Anterior cingulate cortex (tissue), 58 donors: ENCODE data around the gene ULBP3.

ENCODE experiments used
- DNase-seq, 58 donors: peaks; one replicate each; lab custom pipeline; 2025; lab: John Stamatoyannopoulos, UW

The ULBP3 gene

DNA sequence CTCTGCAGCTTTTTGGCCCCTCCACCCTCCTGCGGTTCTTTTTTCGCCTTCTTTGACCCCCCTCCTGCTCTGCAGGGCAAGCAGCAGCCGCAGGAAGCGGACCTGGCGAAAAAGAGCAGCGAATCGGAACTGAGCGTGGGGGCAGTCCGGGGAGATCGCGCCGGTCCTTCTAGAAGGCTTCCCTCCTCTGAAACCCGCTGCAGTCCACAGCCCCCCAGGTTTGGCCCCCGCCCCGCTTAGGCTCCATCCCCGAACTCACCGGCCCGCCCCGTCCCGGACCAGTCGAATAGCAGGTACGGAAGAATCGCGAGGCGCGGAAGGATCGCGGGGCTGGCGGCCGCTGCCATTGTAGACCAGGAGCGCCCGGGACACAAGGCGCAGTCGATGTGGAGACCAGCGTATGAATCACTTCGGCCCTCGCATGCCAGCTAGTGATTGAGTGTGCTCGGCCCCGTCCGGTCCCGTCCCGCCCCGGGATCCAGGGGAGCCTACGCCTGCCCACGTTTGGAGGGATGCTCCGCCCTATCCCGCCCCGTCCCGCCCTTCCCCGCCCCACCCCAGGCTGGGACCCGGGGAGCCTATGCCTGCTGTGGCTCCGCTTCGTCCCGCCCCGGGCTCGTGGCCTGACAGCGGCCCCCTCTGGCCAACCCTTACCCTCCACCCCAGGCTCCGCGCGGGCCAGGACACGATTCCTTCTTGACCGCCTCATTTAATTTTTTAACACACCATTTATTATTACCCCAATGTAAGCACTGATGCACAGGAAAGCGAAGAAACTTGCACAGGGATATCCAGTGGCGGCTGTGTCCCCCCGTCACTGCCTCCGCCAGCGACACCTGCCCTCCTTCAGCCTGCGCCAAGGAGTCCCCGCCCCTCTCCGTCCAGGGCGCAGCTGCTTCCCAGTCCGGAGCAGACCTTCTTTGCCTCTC is at the start of gene ULBP3:
Gene ULBP3, minus strand, starts transcription at position 402 of the 929 bp plus-strand sequence. Its CDS starts 55 bp downstream, at position 347.
- peak in 50 of 58 donors; percentile 13 to 77 (median 50) for DNase-seq

DNA sequence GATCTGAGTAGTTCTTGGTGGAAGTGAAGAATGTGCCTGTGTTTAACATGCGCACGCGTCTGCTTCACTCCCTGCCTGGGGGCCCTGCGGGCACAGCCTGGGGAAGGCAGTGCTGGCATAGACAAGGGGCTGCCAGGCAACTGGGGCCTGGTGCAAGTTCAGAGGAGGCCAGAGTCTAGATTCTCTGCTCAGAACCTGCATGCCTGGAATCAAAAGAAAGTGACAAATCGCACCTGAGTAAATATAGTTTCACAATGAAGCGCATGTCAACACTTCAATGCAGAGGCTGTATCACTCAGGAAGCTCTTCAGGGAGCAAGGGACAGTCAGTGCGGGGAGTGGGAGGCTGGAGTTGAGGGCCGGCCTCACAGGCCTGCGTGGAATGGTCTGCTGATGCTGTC is 49.7 kb upstream of the ULBP3 start:
- no peak for DNase-seq

DNA sequence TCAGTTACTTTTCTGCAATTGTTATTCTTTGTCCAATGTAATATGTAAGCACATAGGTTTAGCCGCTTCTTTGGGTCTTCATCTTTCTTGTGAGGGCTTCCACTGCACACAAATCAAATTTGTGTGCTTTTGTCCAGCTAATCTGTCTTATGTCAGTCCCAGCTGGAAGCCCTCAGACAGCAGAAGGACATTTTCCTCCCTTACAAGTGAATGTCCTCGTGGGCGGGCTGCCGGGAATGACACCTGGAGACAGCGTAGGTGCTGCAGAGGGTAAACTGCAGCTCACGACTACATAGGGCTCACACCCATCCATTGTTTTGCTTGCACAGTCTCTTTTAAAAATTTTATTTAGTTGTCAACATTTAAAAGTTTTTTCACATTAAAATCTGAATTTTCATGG is 49.3 kb upstream of the ULBP3 start:
- no peak for DNase-seq

DNA sequence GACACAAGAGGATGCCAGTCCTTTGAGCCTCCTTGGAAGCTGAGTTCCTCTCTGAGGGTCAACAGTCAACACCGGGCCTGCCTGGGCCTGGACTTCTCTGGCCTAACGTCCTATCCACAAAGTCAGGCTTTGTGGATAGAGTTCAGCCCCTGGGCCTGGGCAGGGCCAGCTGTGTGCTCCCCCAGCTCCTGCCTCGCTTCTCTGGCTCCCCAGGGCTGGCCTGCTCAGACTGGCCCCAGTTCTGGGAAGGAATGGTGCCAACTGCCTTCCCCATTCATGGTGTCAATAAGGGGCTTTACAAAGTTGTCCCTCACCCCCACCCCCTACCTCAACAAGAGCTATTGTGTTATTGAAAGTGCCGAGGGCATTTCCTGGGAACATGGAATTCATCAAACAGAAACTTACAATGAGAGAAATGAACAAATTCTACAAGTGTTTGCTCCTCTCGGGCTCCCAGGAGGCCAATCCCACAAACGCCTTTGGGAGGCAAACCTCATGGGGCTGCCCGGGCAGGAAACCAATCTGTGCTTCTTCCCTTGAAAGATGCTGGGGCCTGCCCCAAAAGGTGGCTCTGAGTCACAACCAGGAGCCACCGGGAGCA is 47.4 kb upstream of the ULBP3 start:
- DNase-seq = no peak

DNA sequence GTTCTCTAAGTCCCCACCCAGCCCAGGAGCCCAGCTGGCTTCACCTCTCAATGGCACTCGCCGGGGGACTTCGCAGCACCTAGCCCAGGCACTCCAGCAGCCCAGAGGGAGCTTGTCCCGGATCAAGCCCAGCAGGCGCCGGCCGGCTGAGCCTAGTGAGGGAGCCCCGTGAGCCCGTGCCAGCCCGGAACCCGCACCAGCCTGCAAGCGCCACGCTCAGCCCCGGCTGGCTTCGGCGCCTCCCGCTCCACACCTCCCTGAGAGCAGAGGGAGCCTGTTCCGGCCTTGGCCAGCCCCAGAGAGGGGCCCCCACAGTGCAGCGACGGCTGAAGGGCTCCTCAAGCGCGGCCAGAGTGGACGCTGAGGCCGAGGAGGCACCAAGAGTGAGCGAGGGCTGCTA is 46.8 kb upstream of the ULBP3 start:
- no peak for DNase-seq

DNA sequence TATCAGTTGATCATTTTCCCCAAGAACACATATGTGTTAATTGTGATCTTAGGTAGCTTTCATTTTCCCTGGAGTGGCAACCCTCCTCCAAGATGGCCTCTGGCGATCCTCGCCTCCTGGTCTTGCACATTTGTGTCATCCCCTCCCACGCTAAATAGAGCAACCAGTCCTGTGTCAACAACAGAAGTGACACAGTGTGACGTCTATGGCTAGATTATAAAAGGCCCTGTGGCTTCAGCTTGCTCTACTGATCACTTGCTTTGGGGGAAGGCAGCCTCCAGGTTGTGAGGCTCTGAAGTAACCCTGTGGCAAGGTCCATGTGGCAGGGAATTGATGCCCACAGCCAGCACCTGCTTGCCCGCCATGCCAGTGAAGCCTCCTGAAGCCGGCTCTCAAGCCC is 43.3 kb upstream of the ULBP3 start:
- no peak for DNase-seq

DNA sequence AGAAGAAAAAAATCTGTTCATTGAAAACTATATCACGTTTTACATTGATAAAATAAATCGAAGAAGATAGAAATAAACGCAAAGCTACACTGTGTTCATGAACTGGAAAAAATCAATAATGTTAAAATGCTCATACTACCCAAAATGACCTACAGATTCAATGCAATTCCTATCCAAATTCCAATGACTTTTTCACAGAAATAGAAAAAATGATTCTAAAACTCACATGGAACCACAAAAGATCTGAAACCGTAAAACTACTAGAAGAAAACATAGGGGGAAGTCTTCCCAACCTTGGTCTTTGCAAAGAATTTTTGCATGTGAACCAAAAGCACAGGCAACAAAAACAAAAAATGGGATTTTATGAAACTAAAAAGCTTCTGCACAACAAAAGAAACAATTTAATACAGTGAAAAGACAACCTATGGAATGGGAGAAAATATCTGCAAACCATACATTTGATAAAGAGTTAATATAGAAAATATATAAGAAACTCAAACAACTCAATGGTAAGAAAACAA is 33.9 kb upstream of the ULBP3 start:
- no peak for DNase-seq

DNA sequence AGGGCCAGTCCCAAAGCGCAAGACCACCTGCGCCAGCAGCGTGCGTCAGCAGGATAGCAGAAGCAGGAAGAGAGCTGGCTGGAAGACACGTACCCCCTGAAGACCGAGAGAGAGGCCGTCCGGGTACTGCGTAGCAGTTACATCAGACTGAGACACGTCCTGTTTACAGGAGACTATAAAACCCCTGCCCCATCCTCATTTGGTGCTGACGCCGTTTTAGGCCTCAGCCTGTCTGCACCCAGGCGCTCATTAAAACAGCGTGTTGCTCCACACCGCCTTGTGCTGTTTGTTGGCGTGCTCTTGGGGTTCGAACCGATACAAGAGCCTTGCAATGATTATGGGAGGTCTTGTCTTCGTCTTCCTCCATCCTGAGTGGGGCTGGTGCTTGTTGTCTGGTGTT is 31.8 kb upstream of the ULBP3 start:
- no peak for DNase-seq

DNA sequence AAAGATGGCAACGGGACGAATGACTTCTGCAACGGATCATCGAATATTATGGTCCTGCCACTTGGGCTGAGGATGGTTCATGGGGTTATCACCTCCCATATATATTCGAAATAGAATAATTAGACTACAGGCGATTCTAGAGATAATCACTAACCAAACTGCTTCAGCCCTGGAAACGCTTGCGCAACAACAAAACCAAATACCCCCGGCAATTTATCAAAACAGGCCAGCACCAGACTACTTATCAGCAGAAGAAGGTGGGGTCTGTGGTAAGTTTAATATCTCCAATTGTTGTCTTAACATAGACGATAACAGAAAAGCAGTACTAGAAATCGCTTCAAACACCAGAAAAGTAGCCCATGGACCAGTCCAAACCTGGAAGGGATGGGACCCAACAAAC is 31.0 kb upstream of the ULBP3 start:
- no peak for DNase-seq

DNA sequence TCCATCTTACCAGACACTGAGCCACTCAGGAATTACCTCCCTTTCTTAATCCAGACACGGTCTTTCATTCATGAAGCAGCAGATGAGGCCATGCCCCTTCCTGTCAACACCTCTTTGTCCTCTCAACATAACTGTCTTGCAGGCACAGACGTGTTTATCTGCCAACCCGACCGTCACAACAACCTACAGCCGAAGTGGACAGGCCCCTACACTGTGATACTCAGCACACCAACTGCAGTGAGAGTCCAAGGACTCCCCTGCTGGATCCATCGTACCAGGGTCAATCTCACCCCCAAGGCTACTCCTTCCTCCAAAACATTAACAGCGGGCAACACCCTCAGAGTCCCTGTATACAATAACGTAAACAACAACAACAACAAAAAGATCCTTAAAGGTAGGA is 30.6 kb upstream of the ULBP3 start:
- no peak for DNase-seq

DNA sequence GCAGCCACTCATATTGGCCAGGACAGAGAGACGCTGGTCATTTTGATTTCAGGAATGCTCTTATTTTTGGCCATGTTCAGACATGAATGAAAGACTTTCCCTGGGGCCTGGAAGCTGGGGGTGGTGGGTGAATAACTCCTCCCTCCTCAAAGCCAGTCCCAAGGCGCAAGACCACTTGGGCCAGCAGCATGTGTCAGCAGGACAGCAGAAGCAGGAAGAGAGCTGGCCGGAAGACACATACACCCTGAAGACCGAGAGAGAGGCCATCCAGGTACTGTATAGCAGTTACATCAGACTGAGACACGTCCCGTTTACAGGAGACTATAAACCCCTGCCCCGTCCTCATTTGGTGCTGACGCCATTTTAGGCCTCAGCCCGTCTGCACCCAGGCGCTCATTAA is 29.2 kb upstream of the ULBP3 start:
- no peak for DNase-seq

DNA sequence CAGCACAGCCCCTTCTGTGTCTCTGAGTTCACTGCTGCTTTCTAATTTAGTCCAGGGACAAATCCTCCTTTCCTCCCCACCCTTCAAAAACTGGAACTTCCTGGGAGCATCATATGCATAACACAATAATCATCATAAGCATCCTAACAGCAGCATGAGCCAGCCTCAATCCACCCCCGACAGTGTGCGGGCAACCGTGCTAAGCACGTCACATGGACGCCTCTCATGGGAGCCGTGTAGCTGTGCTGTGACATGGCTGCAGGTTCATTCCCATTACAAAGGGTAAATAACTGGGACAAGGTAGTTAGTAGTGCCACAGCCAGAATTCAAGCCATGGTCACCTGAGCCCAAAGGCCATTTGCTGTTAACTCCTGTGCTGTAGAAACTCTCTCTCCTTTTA is 24.5 kb upstream of the ULBP3 start:
- peak in 8 of 58 donors; percentile 6 to 35 (median 14) for DNase-seq

DNA sequence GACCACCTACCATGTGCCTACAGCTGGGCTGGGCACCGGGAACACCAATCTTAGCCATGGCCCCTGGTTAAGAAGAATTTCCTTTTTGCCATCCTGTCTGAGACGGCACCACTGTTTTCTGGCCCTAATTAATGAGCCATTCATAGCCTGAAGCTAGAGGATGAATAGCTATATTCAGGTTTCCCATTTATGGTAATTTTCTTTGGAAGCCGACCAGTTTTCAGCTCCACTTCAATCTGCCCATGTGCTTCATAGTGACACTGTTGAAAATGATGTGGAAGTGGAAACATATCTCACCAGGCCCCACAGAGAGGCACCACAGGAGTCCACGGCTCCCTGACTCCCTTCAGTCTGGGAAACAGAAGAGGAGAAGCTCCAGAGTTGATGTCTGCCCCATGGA is 22.6 kb upstream of the ULBP3 start:
- DNase-seq = peak in 12 of 58 donors; percentile 9 to 64 (median 24)

DNA sequence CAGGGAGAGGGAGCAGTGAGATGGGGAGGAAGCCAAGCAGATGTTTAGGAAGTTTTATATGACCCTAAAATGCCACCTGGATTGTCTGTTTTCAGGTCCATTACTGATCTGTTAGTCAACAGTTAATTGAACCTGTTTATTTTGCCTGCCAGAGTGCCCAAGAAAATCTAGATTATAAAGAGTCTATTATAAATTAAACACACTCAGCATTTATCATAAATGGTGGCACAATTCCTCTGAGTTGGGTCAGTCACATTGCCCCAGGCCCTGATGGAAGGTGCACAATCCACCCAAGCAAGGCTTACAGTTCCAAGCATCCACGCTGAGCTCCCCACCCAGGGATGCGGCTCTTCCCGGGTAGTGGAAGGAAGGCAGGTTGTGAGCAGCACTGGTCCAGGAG is 21.4 kb upstream of the ULBP3 start:
- no peak for DNase-seq

DNA sequence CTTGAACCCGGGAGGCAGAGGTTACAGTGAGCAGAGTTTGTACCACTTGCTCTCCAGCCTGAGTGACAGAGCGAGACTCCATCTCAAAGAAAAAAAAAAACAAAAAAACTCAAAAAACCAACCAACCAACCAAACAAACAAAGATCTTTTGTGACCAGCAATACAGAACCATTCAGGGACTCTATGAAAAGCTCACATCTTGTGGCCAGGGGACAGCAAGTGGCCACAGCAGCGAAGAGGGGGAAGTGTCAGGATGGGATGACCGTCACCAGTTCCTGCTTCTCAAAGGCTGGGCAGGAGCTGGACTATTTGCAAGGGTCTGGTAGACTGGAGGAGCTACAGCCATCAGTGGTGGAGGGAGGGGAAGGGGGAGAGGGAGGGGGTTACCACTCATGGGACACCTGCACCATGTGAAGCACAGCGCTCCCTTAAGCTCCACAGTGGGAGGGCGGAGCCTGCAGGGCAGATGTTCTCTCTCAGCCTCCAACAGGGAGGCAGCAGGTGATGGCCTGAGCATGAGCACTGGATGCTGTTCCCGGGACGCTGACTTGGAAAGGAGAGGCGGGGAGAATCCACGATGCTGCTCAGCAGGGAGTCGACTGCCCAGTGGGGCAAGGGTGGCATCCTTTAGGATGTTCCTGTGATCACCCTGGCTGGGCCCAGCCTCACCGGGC is 19.7 kb upstream of the ULBP3 start:
- peak in 5 of 58 donors; percentile 11 to 35 (median 14) for DNase-seq

DNA sequence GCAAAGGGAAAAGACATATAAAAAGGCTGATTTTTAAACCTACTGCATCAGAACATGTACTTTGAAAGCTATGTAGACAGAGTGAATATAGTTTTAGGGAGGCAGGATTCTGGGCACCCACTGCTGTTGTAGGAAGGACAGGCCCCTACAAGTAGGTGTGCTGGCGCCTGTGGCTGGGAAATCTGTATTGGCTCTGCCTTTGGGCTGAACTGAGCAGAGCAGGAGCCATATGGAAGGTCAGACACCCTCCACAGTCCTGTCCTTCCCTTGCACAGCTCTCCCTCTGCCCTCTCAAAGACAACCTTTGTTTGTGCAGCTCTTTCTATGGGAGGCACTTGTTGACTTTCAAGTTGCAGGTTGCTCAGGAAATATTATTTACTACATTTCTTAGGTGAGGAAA is 18.4 kb upstream of the ULBP3 start:
- no peak for DNase-seq

DNA sequence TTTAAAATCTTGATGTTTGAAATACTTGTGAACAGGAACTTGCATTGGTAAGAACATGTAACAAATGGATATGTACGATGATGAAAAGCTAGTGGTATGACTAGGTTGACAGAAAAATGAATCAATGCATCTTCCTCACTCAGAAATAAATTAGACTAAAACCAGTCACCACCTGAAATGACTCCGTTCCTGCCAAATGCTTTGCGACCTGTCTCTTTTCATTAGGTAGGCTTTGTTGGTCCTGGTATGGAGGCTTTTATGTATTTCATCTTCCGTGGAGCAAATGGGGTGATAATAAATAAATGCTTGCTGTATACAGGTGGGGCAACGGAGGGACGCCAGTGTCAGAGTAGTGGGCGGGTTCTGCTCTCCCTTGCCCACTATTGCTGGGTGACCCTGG is 17.1 kb upstream of the ULBP3 start:
- DNase-seq = no peak

DNA sequence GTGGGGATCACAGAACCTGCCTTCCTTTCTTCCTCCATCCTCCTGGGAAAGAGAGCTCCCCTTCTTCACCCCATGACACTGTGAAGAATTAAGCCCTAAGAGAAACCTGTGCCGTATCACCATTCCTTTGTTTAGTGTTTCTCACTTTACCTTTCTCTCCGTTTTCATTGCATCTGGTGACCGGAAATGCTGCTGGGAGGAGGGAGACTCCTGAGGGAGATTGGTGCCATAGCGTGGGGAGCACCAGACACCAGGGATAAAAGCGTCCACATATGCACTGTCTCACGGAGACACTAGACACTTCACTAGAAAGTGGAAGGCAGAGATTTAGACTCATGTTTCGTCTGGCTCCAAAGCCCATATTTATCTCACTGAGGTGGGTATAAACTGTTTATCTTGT is 15.5 kb upstream of the ULBP3 start:
- DNase-seq = no peak

DNA sequence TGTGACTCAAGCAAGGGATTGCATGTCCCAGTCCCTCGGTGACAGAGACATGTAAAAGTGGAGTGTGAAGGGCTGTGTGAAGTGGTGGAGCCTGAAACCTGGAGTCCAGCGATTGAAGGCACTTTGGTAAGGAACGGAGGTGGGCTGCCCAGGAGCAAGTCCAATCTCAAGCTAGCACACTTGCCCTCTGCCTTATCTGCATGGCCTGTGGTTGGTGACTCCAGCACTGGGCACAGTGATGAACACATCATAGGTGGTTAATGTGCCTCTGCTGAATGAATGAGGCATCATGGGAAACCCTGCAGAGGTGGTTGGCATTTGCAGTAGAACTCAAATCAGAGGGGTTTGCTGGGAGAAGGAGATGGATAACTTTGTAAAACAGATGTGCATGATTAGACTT is 14.9 kb upstream of the ULBP3 start:
- DNase-seq = no peak

DNA sequence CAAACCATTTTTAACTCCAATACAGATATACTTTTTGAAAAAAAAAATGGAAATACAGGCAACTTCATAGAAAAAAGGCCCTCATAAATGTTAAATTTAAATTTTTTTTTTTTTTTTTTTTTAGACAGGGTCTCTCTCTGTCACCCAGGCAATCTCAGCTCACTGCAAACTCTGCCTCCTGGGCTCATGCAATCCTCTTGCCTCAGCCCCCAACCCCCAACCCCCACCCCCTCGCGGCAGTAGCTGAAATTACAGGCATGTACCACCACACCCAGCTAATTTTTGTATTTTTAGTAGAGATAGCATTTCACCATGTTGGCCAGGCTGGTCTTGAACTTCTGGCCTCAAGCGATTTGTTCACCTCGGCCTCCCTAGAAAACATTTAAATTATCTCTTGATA is 12.8 kb upstream of the ULBP3 start:
- DNase-seq = no peak

DNA sequence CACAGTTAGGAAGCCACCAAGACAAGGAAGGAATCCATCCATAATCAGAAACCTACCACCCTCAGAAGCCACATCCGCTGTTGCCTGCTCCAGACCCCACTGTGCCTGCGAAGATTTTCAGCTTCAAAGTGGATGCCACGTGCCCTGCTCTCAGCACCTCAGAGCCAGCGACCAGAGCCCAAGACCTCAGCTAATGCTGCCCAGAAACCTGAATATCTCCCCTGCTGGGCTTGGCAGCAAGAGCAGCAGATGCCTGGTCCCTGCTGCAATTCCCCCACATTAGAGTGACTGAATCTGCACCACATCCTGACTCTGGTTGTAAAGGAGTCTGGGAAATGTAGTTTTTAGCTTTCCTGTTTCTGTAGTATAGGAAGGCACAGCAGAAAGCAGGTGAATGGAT is 10.7 kb upstream of the ULBP3 start:
- peak in 1 of 58 donors; percentile 21 for DNase-seq
